Endothelial cell of hepatic sinusoid (primary cell): ENCODE measurements around the gene UNC13B.
"Not testable (repeated sequence)": the region's sequence is repeated elsewhere in the genome, so short reads cannot be mapped to it uniquely, and the experiment has no call there.

ENCODE experiments used
- in situ Hi-C: cut with HindIII; loops from 2 replicates; pipeline ENCODE4 v1.10.0; 2017; ENCODE audit warnings: low sequenced_read_pairs

Gene UNC13B

GRCh38 chr9:35161713-35162604 lies at the start of gene UNC13B:
UNC13B (plus strand) TSS chr9:35162009; CDS start chr9:35162284, 275 bp downstream.
- in situ Hi-C loops: no loop called here

GRCh38 chr9:35112257-35113020 lies 49.4 kb upstream of the UNC13B start:
- in situ Hi-C loops: no loop called here

- in situ Hi-C loops: no loop called here
These were observed 47.5 kb upstream of the UNC13B start for GRCh38 chr9:35114113-35114839.

GRCh38 chr9:35114840-35115628 lies 46.8 kb upstream of the UNC13B start:
- in situ Hi-C loops: no loop called here

- in situ Hi-C loops: no loop called here
These were observed 45.9 kb upstream of the UNC13B start, which contains the start of gene ATOSB for GRCh38 chr9:35115680-35116538. ATOSB (minus strand) TSS chr9:35115862; CDS start chr9:35108274, 7,588 bp downstream.

- in situ Hi-C loops: no loop called here
These were observed 45.3 kb upstream of the UNC13B start for GRCh38 chr9:35116539-35116897.

GRCh38 chr9:35116898-35117551 lies 44.8 kb upstream of the UNC13B start:
- in situ Hi-C loops: no loop called here

- in situ Hi-C loops: no loop called here
These were observed 26.9 kb upstream of the UNC13B start for GRCh38 chr9:35134920-35135319.

GRCh38 chr9:35135988-35136387 lies 25.8 kb upstream of the UNC13B start:
- in situ Hi-C loops: no loop called here

GRCh38 chr9:35136866-35137265 lies 24.9 kb upstream of the UNC13B start:
- in situ Hi-C loops: no loop called here

GRCh38 chr9:35140093-35140492 lies 21.7 kb upstream of the UNC13B start:
- in situ Hi-C loops: loop anchor here (5.0 kb wide), 1 partner anchor 92 kb away; no protein-coding TSS in a partner anchor

- in situ Hi-C loops: loop anchor here (5.0 kb wide), 1 partner anchor 90 kb away; no protein-coding TSS in a partner anchor
These were observed 19.8 kb upstream of the UNC13B start for GRCh38 chr9:35142037-35142436.

GRCh38 chr9:35147941-35148563 lies 13.8 kb upstream of the UNC13B start:
- in situ Hi-C loops: not testable (repeated sequence)

GRCh38 chr9:35152926-35153325 lies 8.9 kb upstream of the UNC13B start:
- in situ Hi-C loops: no loop called here

- in situ Hi-C loops: no loop called here
These were observed 5.0 kb upstream of the UNC13B start for GRCh38 chr9:35156781-35157180.

- in situ Hi-C loops: not testable (repeated sequence)
These were observed 4.0 kb upstream of the UNC13B start for GRCh38 chr9:35157836-35158235.

- in situ Hi-C loops: no loop called here
These were observed 3.1 kb upstream of the UNC13B start for GRCh38 chr9:35158501-35159280.
